Natural killer cell (primary cell): ENCODE measurements around the gene OR52N1. TPM values are rescaled to one million over a fixed set of nuclear protein-coding genes. Genes with fewer than 3 reads are reported as not detected.

Experiments used
- ATAC-seq, 3 donors: fragments of 150-1000 bp in 2 of 3; fragments of 200-7000 bp in 1 of 3; cut with Tn5 transposase; 1 replicate in 1 of 3; 2 replicates in 2 of 3; pipeline ENCODE4 v1.10.0; 2021; ENCODE audit warnings: mild to moderate bottlenecking in 2 of 3, moderate library complexity in 2 of 3
- DNase-seq, 2 donors: peaks; one replicate each; pipeline versions ENCODE4 v3.0.0 to v3.0.0-alpha.2; 2013 to 2021; ENCODE audit warnings: mixed read lengths in 1 of 2
- H3K27ac ChIP-seq: one replicate; pipeline ENCODE4 v1.5.1; 2013; ENCODE audit warnings: mild to moderate bottlenecking, low read length
- H3K27me3 ChIP-seq: one replicate; pipeline ENCODE4 v1.6.1; 2013; ENCODE audit warnings: low read length; ENCODE audit not compliant: control insufficient read depth, insufficient read depth
- H3K36me3 ChIP-seq: one replicate; pipeline ENCODE4 v1.6.1; 2013; ENCODE audit warnings: low read length; ENCODE audit not compliant: control insufficient read depth, insufficient read depth
- H3K4me1 ChIP-seq: one replicate; pipeline ENCODE4 v1.6.1; 2013; ENCODE audit warnings: low read length; ENCODE audit not compliant: control insufficient read depth, insufficient read depth
- H3K4me3 ChIP-seq: one replicate; pipeline ENCODE4 v1.5.1; 2013; ENCODE audit warnings: low read length
- H3K9me3 ChIP-seq: one replicate; pipeline ENCODE4 v1.6.1; 2013; ENCODE audit warnings: low read length; ENCODE audit not compliant: control insufficient read depth, insufficient read depth
- H3K27ac Mint-ChIP-seq, 2 donors: one replicate each; pipeline ENCODE4 v1.8.0; 2022; ENCODE audit warnings: mild to moderate bottlenecking in 2 of 2, mixed read lengths in 2 of 2, moderate library complexity in 1 of 2
- H3K27me3 Mint-ChIP-seq, 2 donors: one replicate each; pipeline ENCODE4 v1.8.0; 2022; ENCODE audit warnings: low read depth in 2 of 2, mixed read lengths in 2 of 2
- H3K36me3 Mint-ChIP-seq: one replicate; pipeline ENCODE4 v1.8.0; 2022; ENCODE audit warnings: mixed read lengths
- H3K4me1 Mint-ChIP-seq, 2 donors: one replicate each; pipeline ENCODE4 v1.8.0; 2022; ENCODE audit warnings: mixed read lengths in 2 of 2
- H3K4me3 Mint-ChIP-seq: one replicate; pipeline ENCODE4 v1.8.0; 2022; ENCODE audit warnings: mild to moderate bottlenecking, moderate library complexity, mixed read lengths
- H3K9me3 Mint-ChIP-seq, 2 donors: one replicate each; pipeline ENCODE4 v1.8.0; 2022; ENCODE audit warnings: mixed read lengths in 2 of 2
- WGBS: methylation state at CpG from one replicate; pipeline ENCODE4 v1.1.7; 2013; ENCODE audit warnings: missing lambda C conversion rate; ENCODE audit not compliant: insufficient coverage; 5-methylcytosine and 5-hydroxymethylcytosine counted together
- intact Hi-C: fragments of 100-400 bp; cut with micrococcal nuclease; formaldehyde crosslinking; loops from one replicate; pipeline ENCODE4 v1.14.2; 2022
- total RNA-seq, 4 donors: library from RNA; stranded (reverse); fragments of 120-200 nt in 1 of 4; gene quantifications; one replicate each; pipeline versions ENCODE4 v1.2.3 to v1.2.4, GENCODE V29; 2013 to 2022
- TF ChIP-seq, protein P1 (sequence below): fragments of 200-600 bp; IDR thresholded peaks from one replicate; pipeline ENCODE4 v1.8.0; 2022; ENCODE audit warnings: antibody characterized with exemption

Gene OR52N1
- total RNA-seq, 3 donors from 2014 or later (not counting 1 experiment from before 2014, with no cell fraction given) = not detected

DNA sequence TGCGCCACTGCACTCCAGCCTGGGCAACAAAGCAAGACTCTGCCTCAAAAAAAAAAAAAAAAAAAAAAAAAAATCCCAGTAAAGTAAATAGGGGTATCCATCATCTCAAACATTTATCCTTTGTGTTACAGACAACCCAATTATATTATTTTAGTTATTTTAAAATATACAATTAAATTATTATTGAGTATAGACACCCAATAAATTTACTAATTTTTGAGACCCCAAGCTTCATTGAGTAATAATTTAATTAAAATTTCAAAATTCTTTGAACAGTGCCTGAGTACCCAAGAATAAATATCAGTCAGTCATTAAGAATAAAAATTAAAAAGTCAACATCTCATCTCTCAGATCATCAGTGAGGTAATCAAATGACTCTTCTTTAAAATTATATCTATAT lies 37.1 kb downstream of the OR52N1 start, which contains the start of gene OR52N4:
Gene OR52N4 (plus strand): TSS at position 301 of the 400 bp plus-strand sequence. CDS start 498 bp downstream, outside the sequence.
- DNase-seq (no peak), ATAC-seq (no peak)
- Histone ChIP-seq H3K27me3 (no peaks in the 10 kb centered on the region), H3K27ac (no peak within 1 kb of the TSS), H3K4me1 (no peaks in the 10 kb centered on the region), H3K36me3 (no peaks in the 10 kb centered on the region), H3K4me3 (no peak within 1 kb of the TSS), H3K9me3 (no peaks in the 10 kb centered on the region)
- no CpG with 5 or more reads among the region's 1 CpG for WGBS
- no peaks in the 10 kb centered on the region for H3K36me3 Mint-ChIP-seq
- H3K27ac Mint-ChIP-seq = no peak within 1 kb of the TSS
- no peaks in the 10 kb centered on the region for H3K4me1 Mint-ChIP-seq
- intact Hi-C loops = no loop called here
- TF ChIP-seq, protein P1, sequence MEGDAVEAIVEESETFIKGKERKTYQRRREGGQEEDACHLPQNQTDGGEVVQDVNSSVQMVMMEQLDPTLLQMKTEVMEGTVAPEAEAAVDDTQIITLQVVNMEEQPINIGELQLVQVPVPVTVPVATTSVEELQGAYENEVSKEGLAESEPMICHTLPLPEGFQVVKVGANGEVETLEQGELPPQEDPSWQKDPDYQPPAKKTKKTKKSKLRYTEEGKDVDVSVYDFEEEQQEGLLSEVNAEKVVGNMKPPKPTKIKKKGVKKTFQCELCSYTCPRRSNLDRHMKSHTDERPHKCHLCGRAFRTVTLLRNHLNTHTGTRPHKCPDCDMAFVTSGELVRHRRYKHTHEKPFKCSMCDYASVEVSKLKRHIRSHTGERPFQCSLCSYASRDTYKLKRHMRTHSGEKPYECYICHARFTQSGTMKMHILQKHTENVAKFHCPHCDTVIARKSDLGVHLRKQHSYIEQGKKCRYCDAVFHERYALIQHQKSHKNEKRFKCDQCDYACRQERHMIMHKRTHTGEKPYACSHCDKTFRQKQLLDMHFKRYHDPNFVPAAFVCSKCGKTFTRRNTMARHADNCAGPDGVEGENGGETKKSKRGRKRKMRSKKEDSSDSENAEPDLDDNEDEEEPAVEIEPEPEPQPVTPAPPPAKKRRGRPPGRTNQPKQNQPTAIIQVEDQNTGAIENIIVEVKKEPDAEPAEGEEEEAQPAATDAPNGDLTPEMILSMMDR = no peak
- H3K9me3 Mint-ChIP-seq = no peaks in the 10 kb centered on the region
- no peak within 1 kb of the TSS for H3K4me3 Mint-ChIP-seq
- peaks cover 9 to 35% of the 10 kb centered on the region in 2 donors for H3K27me3 Mint-ChIP-seq

DNA sequence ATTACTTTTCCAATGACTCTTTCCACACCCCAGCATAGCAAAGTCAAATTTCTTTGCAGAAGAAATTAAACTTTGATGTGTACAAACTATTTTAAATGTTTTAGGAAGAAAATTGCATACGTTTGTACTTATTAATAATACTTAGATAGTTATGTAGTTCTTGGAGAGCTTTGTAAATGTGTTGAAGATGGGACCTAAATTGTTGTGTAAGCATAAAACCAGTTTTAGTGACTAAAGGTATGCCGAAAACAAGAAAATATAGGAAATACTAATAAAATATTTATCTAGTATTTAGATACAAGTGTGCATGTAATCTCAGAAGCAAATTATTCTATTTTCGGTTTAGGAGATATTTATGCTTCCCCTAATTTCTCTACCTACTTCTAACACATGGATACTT lies 41.2 kb downstream of the OR52N1 start:
- Histone ChIP-seq H3K27ac (no peak overlapping the region), H3K9me3 (no peaks in the 10 kb centered on the region), H3K27me3 (no peaks in the 10 kb centered on the region), H3K36me3 (no peaks in the 10 kb centered on the region), H3K4me3 (no peak overlapping the region), H3K4me1 (no peaks in the 10 kb centered on the region)
- WGBS = 100% methylated on average over 1 of the region's 3 CpGs
- no peaks in the 10 kb centered on the region for H3K9me3 Mint-ChIP-seq
- no peaks in the 10 kb centered on the region for H3K36me3 Mint-ChIP-seq
- H3K4me1 Mint-ChIP-seq = no peaks in the 10 kb centered on the region
- ATAC-seq (no peak), DNase-seq (no peak)
- intact Hi-C loops = no loop called here
- H3K27ac Mint-ChIP-seq = no peak overlapping the region
- TF ChIP-seq, protein P1 = no peak
- H3K4me3 Mint-ChIP-seq = no peak overlapping the region
- peaks cover 5 to 28% of the 10 kb centered on the region in 2 donors for H3K27me3 Mint-ChIP-seq

DNA sequence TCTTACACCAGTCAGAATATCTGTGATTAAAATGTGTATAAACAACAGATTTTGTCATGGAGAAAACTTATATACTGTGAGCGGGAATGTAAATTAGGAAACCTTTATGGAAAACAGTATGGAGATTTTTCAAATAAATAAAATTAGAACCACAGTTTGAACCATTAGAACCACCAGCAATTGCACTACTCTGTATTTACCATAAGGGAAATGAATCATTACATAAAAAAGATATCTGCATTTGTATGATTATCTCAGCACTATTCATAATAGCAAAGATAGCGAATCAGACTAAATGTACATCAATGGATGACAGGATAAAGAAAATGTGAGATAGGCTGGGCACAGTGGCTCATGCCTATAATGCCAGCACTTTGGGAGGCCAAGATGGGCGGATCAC lies 44.5 kb downstream of the OR52N1 start:
- Mint-ChIP-seq H3K4me3 (no peak overlapping the region), H3K36me3 (peaks cover 16% of the 10 kb centered on the region), H3K4me1 (no peaks in the 10 kb centered on the region), H3K27me3 (peaks cover 8 to 45% of the 10 kb centered on the region in 2 donors), H3K9me3 (peaks cover 5 to 6% of the 10 kb centered on the region in 2 donors), H3K27ac (no peak overlapping the region)
- Histone ChIP-seq H3K27me3 (peaks cover 2% of the 10 kb centered on the region), H3K9me3 (peaks cover 2% of the 10 kb centered on the region), H3K36me3 (no peaks in the 10 kb centered on the region), H3K27ac (no peak overlapping the region), H3K4me3 (no peak overlapping the region), H3K4me1 (no peaks in the 10 kb centered on the region)
- TF ChIP-seq, protein P1 = no peak
- ATAC-seq = no peak
- DNase-seq = no peak
- intact Hi-C loops = no loop called here
- WGBS = 88% methylated on average over 2 of the region's 3 CpGs

DNA sequence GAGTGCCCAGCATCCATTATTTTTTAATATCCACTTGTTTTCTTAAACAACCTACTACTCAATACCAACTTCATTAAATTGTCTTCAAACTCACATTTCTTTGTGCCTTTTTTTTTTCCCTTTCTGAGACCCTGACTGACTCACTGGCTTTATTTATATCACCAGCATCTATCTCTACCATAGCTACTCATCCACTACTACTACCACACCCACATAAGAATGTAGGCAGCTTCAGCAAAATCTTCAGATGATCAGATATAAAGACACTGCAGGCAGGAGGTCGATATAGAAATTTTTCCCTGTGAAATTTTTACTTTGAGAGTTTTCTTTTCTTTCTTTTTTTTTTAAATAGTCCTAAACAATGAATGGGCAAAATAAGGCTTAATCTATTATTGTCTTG lies 52.6 kb downstream of the OR52N1 start:
- H3K36me3 Mint-ChIP-seq = peaks cover 30% of the 10 kb centered on the region
- no peak overlapping the region for H3K27ac ChIP-seq
- DNase-seq (no peak), ATAC-seq (no peak)
- H3K4me1 ChIP-seq = no peaks in the 10 kb centered on the region
- peaks cover 2% of the 10 kb centered on the region for H3K27me3 ChIP-seq
- no peaks in the 10 kb centered on the region for H3K36me3 ChIP-seq
- peaks cover 9 to 14% of the 10 kb centered on the region in 2 donors for H3K9me3 Mint-ChIP-seq
- peaks cover 6% of the 10 kb centered on the region for H3K9me3 ChIP-seq
- TF ChIP-seq, protein P1 = no peak
- peaks cover 17 to 21% of the 10 kb centered on the region in 2 donors for H3K27me3 Mint-ChIP-seq
- whole genome bisulfite sequencing = no CpG with 5 or more reads among the region's 1 CpG
- no peak overlapping the region for H3K27ac Mint-ChIP-seq
- no peak overlapping the region for H3K4me3 ChIP-seq
- intact Hi-C loops = no loop called here
- H3K4me1 Mint-ChIP-seq = no peaks in the 10 kb centered on the region
- no peak overlapping the region for H3K4me3 Mint-ChIP-seq
